ENCODE measurements around the gene LCN1.

The LCN1 gene

GRCh38 chr9:135490166-135490870, 30.9 kb upstream of the LCN1 start:
- no peaks in the 10 kb centered on the region for H3K79me2 ChIP-seq (ENCODE audit: insufficient read depth, low read length)
- no peak for TF ChIP-seq EZH2phosphoT487 (conservative IDR thresholded peaks at IDR 0.05; ENCODE audit: low read length)
- no peak for TF ChIP-seq CTCF (IDR thresholded peaks at IDR 0.05; ENCODE audit: insufficient read depth, low read length, poor library complexity, severe bottlenecking)
- no peaks in the 10 kb centered on the region for H3F3A ChIP-seq (ENCODE audit: insufficient read depth)
- no peaks in the 10 kb centered on the region for H3K27me3 ChIP-seq (ENCODE audit: low read length)
- H3K9me2 ChIP-seq (replicated peaks; ENCODE audit: insufficient read depth, low read length), result no peaks in the 10 kb centered on the region
- no peaks in the 10 kb centered on the region for H3K36me3 ChIP-seq (ENCODE audit: low read length)
- H2AFZ ChIP-seq (ENCODE audit: low read depth, low read length, severe bottlenecking), result no peak overlapping the region
- no peaks in the 10 kb centered on the region for H3K9me3 ChIP-seq (ENCODE audit: insufficient read depth, low read length)
- H4K20me1 ChIP-seq (ENCODE audit: low read depth, low read length), result no peaks in the 10 kb centered on the region
- no peak overlapping the region for H3K4me2 ChIP-seq (ENCODE audit: low read depth, low read length, poor library complexity, severe bottlenecking)
- H3K9ac ChIP-seq (ENCODE audit: low read length), result no peak overlapping the region
- no peak overlapping the region for H3K4me3 ChIP-seq (ENCODE audit: insufficient read depth, low read length, poor library complexity, severe bottlenecking)
- H3K27ac ChIP-seq (ENCODE audit: low read depth, low read length), result no peak overlapping the region

- H3K9me3 ChIP-seq (ENCODE audit: insufficient read depth, low read length), result no peaks in the 10 kb centered on the region
- no peaks in the 10 kb centered on the region for H3K36me3 ChIP-seq (ENCODE audit: low read length)
- no peak overlapping the region for H3K27ac ChIP-seq (ENCODE audit: low read depth, low read length)
- no peak overlapping the region for H3K9ac ChIP-seq (ENCODE audit: low read length)
- no peaks in the 10 kb centered on the region for H3F3A ChIP-seq (ENCODE audit: insufficient read depth)
- no peaks in the 10 kb centered on the region for H3K79me2 ChIP-seq (ENCODE audit: insufficient read depth, low read length)
- no peak overlapping the region for H2AFZ ChIP-seq (ENCODE audit: low read depth, low read length, severe bottlenecking)
- TF ChIP-seq CTCF (IDR thresholded peaks at IDR 0.05; ENCODE audit: insufficient read depth, low read length, poor library complexity, severe bottlenecking), result no peak
- TF ChIP-seq EZH2phosphoT487 (conservative IDR thresholded peaks at IDR 0.05; ENCODE audit: low read length), result no peak
- no peaks in the 10 kb centered on the region for H3K9me2 ChIP-seq (replicated peaks; ENCODE audit: insufficient read depth, low read length)
- no peak overlapping the region for H3K4me3 ChIP-seq (ENCODE audit: insufficient read depth, low read length, poor library complexity, severe bottlenecking)
- H4K20me1 ChIP-seq (ENCODE audit: low read depth, low read length), result no peaks in the 10 kb centered on the region
- H3K27me3 ChIP-seq (ENCODE audit: low read length), result no peaks in the 10 kb centered on the region
- no peak overlapping the region for H3K4me2 ChIP-seq (ENCODE audit: low read depth, low read length, poor library complexity, severe bottlenecking)
These were observed 30.2 kb upstream of the LCN1 start for GRCh38 chr9:135490980-135491464.

DNA sequence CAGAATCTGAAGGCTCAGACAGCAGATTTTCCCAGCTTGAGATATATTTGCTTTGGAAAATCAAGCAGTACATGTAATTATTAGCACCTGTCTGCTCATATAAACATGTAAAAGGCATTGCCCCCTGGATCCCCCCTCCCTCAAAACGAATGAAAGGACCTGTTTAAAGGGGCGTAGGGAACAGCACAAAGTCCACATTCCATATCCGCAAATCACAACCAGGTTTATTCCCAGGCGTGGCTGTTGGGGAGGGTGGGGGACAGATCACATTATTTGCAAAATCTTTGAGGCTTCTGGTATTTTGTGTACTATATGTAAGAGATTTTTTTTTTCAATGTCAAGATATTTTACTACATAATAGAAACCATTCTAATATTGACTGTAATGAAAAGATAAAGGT, 29.5 kb upstream of the LCN1 start:
- Histone ChIP-seq H4K20me1 (ENCODE audit: low read depth, low read length) (no peaks in the 10 kb centered on the region), H3F3A (ENCODE audit: insufficient read depth) (no peaks in the 10 kb centered on the region), H3K9me3 (ENCODE audit: insufficient read depth, low read length) (no peaks in the 10 kb centered on the region), H3K36me3 (ENCODE audit: low read length) (no peaks in the 10 kb centered on the region), H3K9me2 (replicated peaks; ENCODE audit: insufficient read depth, low read length) (no peaks in the 10 kb centered on the region), H2AFZ (ENCODE audit: low read depth, low read length, severe bottlenecking) (no peak overlapping the region), H3K4me3 (ENCODE audit: insufficient read depth, low read length, poor library complexity, severe bottlenecking) (no peak overlapping the region), H3K4me2 (ENCODE audit: low read depth, low read length, poor library complexity, severe bottlenecking) (no peak overlapping the region), H3K27me3 (ENCODE audit: low read length) (no peaks in the 10 kb centered on the region), H3K9ac (ENCODE audit: low read length) (no peak overlapping the region), H3K27ac (ENCODE audit: low read depth, low read length) (no peak overlapping the region), H3K79me2 (ENCODE audit: insufficient read depth, low read length) (no peaks in the 10 kb centered on the region)
- TF ChIP-seq EZH2phosphoT487 (conservative IDR thresholded peaks at IDR 0.05; ENCODE audit: low read length), result no peak
- TF ChIP-seq CTCF (IDR thresholded peaks at IDR 0.05; ENCODE audit: insufficient read depth, low read length, poor library complexity, severe bottlenecking), result no peak

Data from SU-DHL-6 (cell line).